Stimulated activated CD4-positive, alpha-beta T cell treated with anti-CD3 and anti-CD28 coated beads, TNF-alpha, amount 100 ng/mL, for 48 hours (primary cell): ENCODE data around the gene PLCG1.

ENCODE experiments used
- DNase-seq, 3 donors: peaks; one replicate each; pipeline ENCODE4 v3.0.0-alpha.2; 2020; ENCODE audit warnings: low read depth in 3 of 3

PLCG1 gene

DNA sequence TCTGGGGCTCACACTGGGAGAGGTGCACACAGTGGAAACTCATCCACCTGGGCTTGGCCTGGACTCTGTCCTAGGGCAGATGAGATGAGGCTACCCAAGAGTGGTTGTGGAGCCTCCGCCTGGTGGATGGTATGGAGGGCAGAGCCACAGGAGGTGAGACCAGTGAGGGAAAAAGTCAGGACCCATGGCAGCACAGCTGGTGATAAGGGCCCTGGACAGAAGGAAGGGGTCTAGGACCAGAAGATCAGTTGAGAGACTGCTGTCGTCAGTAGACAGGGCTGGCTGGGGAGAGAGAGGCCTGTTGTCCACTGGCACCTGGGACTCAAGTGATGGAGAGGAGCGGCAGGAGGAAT is 29.8 kb downstream of the PLCG1 start:
- no peak for DNase-seq

DNA sequence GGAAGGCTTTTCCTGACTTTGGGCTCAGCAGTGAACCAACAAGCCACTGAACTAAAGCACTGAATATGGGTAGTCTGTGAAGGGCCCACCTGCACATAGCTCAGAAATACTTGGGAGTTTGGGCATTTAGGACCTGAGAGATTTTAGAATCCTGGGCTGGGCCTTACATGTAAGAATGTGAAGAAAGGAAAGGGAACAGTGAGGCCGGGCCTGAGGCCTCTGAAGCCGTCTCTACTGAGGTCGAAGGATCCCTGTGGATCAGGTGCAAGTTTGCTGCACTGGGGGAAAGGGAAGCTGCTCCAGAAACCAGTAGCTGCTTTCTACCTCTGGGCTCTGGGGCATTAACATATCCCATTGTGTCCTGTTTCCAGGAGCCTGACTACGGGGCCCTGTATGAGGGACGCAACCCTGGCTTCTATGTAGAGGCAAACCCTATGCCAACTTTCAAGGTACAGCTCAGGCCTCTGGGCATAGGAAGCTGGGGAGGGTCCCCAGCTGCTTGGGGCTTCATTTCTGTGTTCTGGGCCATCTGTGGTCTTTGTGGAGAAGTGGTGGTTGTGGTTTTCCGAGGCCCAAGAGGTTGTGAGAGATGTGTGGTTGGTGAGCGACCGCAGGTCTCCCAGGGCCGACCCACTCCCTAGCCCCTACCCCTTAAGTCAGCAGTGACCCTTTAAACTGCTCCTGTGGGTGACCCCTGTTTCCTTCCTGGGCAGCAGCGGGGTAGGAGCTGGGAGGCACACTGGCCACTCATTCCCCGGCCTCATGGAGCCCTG is 30.3 kb downstream of the PLCG1 start:
- DNase-seq = no peak

GRCh38 chr20:41168281-41169161 is 31.2 kb downstream of the PLCG1 start:
- DNase-seq = no peak

- DNase-seq = no peak
Observed at GRCh38 chr20:41169162-41169690, 31.9 kb downstream of the PLCG1 start.

DNA sequence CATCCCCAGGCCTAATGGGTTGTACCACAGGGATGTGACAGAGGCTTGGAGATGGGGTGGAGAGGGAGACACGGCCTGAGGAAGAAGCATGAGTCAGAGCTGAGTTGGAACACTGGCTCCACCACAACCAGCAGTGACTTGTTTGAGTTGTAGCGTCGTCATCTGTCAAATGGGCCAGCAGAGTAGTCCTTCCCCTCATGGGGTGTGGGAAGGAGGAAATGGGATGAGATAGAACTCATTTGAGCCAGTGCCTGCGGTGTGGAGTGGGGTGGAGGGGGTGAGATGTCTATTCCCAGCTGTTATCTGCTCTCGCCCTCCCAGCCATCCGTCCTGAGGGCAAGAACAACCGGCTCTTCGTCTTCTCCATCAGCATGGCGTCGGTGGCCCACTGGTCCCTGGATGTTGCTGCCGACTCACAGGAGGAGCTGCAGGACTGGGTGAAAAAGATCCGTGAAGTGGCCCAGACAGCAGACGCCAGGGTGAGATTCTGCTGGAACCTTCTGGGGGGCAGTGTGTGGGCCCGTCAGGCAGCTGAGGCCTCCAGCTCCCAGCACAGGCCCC is 32.5 kb downstream of the PLCG1 start:
- no peak for DNase-seq

DNA sequence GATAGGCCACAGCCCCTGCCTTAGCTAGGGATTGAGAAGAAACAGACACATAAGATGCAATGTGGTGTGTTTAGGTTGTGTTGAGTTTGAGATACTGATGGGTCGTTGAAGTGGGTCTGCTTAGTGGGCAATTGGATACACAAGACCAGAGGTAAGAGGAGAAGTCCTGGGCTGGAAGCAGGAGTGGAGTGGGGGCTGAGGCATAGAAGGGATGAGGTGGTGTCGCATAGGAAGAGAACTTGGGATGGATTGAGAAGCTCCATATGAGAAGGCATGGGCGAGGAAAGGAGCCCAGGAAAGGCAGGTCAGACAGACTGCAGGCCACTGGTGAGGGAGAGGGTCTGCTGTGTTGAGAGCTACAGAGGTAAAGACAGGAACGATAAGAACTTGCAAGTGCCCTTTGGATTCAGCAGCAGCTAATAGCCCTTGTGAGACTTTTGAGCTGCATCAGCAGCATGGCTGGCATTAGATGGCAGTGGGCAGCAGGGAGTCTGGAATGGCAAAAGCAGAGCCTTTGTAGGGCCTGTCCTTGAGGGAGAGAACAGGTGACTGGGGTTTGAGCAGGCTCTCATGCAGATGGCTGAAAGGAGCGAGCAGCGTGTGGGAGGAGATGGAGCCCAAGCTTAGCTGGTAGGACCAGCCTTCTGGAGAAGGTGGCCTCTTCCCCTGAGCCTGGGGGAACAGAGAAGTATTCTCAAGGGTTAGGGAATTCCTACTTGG is 33.2 kb downstream of the PLCG1 start:
- DNase-seq = no peak

DNA sequence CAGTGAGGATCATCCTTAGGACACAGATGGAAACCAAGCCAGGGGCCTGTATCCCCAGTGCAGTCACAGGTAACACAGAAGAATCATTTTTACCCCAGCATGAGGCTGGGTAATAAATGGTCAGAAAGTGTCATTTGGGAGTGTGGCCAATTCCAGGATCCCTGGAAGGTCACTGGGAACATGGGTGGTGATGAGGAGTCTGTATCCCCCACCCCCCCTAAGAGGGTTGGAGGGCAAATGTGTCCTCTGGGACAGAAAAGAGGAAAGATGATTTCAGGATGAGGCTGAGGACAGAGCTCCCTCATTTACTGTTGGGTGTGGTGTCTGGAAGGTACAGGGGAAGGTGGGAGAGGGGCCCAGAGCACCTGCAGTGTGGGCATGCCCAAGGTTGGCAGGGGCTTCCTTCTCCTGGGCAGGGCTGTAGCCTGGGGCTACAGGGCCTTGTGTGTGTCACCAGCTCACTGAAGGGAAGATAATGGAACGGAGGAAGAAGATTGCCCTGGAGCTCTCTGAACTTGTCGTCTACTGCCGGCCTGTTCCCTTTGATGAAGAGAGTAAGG is 34.5 kb downstream of the PLCG1 start:
- DNase-seq = no peak

GRCh38 chr20:41172296-41173140 is 35.2 kb downstream of the PLCG1 start:
- no peak for DNase-seq

DNA sequence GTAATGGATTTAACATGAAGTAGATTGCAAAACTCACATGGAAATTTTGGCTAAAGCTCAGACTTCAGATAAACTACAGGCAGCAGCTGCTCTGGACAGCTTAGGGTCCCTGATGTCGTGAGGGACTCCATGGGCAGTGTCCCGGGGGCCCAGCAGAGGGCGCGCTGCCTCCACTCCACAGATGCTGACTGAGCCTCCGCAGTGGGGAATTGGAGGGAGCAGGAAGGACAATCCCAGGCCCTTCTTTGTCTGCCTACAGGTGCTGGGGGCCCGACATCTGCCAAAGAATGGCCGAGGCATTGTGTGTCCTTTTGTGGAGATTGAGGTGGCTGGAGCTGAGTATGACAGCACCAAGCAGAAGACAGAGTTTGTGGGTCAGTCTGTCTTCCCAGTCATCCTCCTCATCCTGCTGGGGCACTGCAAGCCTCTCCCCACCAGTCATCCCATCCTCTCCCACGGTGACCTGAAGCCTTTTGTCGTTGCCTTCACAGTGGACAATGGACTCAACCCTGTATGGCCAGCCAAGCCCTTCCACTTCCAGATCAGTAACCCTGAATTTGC is 35.9 kb downstream of the PLCG1 start:
- DNase-seq = peak; percentile 31 to 54 (median 37)

DNA sequence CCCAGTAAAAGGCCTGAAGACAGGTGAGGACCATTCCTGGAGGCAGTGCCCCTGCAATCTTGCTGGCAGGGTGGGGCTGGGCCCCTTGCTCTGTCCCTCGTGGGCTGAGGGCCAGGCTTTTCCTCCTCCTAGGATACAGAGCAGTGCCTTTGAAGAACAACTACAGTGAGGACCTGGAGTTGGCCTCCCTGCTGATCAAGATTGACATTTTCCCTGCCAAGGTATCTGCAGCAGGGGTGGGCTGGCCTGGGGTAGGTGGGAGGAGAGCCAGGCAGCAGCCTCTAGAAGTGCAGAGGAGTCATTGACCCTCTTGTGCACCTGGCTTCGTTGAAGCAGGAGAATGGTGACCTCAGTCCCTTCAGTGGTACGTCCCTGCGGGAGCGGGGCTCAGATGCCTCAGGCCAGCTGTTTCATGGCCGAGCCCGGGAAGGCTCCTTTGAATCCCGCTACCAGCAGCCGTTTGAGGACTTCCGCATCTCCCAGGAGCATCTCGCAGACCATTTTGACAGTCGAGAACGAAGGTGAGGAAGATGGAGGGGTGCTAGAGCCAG is 36.5 kb downstream of the PLCG1 start:
- no peak for DNase-seq

DNA sequence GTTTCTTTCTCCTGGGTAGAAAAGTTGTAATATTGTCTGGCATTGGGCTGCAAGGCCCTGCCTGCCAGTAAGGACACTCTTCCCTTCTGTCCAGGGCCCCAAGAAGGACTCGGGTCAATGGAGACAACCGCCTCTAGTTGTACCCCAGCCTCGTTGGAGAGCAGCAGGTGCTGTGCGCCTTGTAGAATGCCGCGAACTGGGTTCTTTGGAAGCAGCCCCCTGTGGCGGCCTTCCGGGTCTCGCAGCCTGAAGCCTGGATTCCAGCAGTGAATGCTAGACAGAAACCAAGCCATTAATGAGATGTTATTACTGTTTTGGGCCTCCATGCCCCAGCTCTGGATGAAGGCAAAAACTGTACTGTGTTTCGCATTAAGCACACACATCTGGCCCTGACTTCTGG is 37.0 kb downstream of the PLCG1 start:
- DNase-seq = no peak

- DNase-seq = no peak
Observed at GRCh38 chr20:41174782-41175181, 37.4 kb downstream of the PLCG1 start.

DNA sequence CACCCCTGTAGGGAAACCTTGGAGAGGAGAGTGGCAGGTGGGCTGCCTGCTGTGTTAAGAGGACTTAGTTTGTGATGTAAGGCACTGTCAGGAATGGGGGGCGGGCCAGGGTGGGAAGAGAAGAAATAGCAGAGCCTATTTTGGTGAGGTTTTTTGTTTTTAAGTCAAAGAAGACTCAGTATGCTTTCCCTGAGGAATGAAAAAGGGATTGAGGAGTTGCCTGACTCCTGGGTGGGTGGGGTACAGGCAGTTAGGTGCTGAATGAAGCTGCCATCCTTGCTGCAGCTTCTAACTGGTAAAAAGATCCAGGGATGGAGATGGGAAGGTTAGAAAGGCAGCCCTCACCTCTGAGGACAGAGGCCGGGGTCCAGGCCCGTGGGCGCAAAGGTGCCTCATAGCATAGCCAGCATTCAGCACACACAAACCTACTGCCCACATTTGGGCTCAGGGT is 37.9 kb downstream of the PLCG1 start:
- no peak for DNase-seq

DNA sequence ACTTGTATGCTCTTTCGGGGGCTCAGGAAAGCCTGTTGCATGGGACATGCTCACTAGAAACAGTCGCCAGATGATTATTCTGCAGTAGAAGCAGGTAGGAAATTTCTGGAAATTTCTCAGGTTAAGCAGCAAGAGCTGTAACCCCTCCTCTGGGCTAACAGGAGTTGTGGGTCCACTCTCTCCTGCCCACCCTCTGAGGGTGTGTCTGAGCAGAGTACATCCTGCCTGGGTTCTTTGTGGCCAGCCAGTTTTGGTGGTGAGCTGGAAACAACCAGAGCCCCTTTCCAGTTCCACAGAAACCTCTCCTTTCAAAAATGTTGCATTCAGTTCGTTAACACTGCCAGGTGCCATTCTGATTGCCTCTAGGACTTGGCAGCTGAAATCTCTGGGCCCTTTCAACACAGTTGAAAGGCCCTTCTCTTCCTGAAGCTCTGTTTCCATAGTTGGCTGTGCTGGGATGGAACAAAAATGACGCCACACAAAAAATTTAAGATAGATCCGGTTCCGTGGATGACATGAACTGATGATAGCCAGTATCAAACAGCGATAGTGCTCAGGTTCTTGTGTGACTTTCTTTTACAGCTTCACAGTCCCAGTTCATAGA is 38.5 kb downstream of the PLCG1 start:
- no peak for DNase-seq

- DNase-seq = no peak
Observed at GRCh38 chr20:41176711-41177552, 39.6 kb downstream of the PLCG1 start.

GRCh38 chr20:41177636-41178035 is 40.3 kb downstream of the PLCG1 start:
- DNase-seq = no peak

DNA sequence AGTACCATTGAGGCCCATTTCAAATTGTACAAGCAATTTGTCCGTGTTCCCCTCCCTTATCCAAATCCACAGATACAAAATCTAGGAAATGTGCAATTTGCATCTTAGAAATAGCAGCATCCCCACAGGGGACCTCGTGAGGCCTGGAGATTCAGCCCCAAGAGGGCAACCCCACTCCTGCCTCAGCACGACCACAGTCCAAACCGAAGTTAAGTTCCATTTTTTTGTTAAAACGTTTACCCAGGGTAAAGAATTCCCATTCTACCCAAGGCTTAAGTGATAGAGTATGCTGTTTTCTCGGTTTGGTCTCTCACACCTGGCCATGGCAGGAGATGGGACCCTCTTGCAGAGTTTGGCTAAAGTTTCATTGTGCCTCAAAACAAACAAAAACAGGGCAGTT is 41.2 kb downstream of the PLCG1 start:
- DNase-seq = no peak

DNA sequence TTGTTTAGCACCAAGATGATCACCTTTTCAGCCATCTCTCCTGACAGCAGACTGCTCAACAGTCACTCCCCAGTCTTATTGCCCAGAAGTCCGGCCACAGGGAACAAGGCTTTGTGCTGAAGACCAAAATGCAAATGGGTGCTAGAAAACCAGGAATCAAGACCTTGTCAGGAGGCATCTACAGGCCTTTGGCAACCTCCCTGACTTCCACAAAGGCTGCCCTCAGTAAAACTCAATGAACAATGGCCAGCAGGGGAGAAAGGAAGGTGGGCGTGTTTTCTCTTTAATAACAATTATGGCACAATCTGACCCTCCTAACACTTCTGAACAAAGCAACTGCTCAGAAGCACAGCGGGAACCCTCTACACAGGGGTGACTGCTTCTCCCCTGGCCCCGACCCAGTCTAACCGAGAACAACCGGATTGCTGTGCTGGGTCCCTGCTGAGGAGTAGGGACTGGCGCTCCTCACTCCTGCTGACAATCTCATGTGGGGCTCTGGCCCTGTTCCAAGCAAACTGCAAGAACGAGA is 41.6 kb downstream of the PLCG1 start:
- no peak for DNase-seq
